PC-3 (cell line): ENCODE measurements around the gene CTBP2.

Experiments
- EZH2 ChIP-seq: fragments of 300-600 bp; sonication (generic); IDR thresholded peaks from one replicate; pipeline ENCODE4 v1.6.1; 2017; ENCODE audit warnings: antibody characterized with exemption, mild to moderate bottlenecking, low read length; ENCODE audit not compliant: unreplicated experiment
- TF ChIP-seq, protein P1 (sequence below): fragments of 300-600 bp; sonication (generic); conservative IDR thresholded peaks from 2 replicates; pipeline ENCODE4 v1.5.1; 2017; ENCODE audit warnings: antibody characterized with exemption, low read depth, mild to moderate bottlenecking, low read length

DNA sequence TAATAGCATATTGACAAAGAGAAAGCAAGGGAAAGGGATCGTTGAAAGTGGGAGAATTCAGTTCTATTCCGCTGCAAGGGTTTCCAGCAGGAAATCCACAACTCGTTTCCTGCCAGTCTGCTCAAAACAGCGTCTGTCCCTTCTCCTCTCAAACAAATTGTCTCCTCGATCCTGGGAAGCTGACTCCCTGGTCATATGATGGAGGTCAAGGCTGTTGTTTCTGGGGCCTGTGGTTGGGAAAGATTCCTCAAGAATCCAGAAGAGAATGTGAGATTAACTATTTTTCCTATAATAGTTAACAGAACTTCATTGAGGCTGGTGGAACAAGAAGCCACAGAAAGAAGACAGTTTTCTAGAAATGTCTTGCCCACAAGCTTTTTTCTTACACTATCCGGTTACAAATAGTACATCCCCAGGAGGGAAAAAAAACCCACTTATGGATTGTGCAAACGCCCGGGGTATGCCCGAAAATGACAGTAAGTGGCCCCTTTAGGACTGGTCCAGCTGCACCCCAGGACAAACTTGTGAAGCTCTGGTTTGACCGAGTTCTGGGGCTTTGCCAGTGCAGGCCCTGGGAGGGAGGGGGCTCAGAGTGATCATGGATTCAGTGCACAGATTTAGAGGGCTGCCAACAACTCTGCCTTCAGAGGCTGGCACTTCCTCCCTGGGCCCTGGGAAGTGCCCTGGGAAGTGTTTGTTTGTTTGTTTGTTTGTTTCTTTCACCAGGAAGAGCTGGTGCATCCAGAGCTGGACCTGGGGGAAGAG lies 49.4 kb upstream of the CTBP2 start:
- TF ChIP-seq, protein P1, sequence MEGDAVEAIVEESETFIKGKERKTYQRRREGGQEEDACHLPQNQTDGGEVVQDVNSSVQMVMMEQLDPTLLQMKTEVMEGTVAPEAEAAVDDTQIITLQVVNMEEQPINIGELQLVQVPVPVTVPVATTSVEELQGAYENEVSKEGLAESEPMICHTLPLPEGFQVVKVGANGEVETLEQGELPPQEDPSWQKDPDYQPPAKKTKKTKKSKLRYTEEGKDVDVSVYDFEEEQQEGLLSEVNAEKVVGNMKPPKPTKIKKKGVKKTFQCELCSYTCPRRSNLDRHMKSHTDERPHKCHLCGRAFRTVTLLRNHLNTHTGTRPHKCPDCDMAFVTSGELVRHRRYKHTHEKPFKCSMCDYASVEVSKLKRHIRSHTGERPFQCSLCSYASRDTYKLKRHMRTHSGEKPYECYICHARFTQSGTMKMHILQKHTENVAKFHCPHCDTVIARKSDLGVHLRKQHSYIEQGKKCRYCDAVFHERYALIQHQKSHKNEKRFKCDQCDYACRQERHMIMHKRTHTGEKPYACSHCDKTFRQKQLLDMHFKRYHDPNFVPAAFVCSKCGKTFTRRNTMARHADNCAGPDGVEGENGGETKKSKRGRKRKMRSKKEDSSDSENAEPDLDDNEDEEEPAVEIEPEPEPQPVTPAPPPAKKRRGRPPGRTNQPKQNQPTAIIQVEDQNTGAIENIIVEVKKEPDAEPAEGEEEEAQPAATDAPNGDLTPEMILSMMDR: no peak
- no peak for TF ChIP-seq EZH2
